Measurements from ENCODE around the gene SMC1B.

GRCh38 chr22:45335021-45335818 is 78.2 kb downstream of the SMC1B start:
- no peak for TF ChIP-seq RCOR1 (IDR thresholded peaks at IDR 0.05; ENCODE audit: borderline replicate concordance in 1 of 2, low read depth in 2 of 2, low read length in 2 of 2)
- TF ChIP-seq STAG1 (CRISPR knock-in tag; IDR thresholded peaks at IDR 0.05; ENCODE audit: borderline replicate concordance): no peak

All from K562 (cell line).